ENCODE data around the gene EFTUD2. TPM values are rescaled to one million over a fixed set of nuclear protein-coding genes. Genes with fewer than 3 reads are reported as not detected.

The EFTUD2 gene
- total RNA-seq, 1 experiment from 2014 or later, result 179 TPM

- peaks cover 9% of the 10 kb centered on the region for H3K36me3 ChIP-seq
- H3K4me1 ChIP-seq (replicated peaks), result peaks cover 19% of the 10 kb centered on the region
- no peak overlapping the region for H3K4me3 ChIP-seq
- no peaks in the 10 kb centered on the region for H3K27me3 ChIP-seq (replicated peaks)
- DNase-seq (ENCODE audit: low read depth in 1 of 2, low spot score in 2 of 2), result no peak
- H3K9me3 ChIP-seq (replicated peaks), result no peaks in the 10 kb centered on the region
- no peak overlapping the region for H3K27ac ChIP-seq
Observed at GRCh38 chr17:44920565-44920940, 21.3 kb upstream of the EFTUD2 start.

- H3K4me3 ChIP-seq, result no peak overlapping the region
- H3K27me3 ChIP-seq (replicated peaks), result no peaks in the 10 kb centered on the region
- peaks cover 3% of the 10 kb centered on the region; the same call in 1 of the 2 replicates for H3K36me3 ChIP-seq
- H3K27ac ChIP-seq, result no peak overlapping the region
- peak; percentile 70 to 88 for DNase-seq (ENCODE audit: low read depth in 1 of 2, low spot score in 2 of 2)
- H3K4me1 ChIP-seq (replicated peaks), result peaks cover 19% of the 10 kb centered on the region
- no peaks in the 10 kb centered on the region for H3K9me3 ChIP-seq (replicated peaks)
Observed at GRCh38 chr17:44919885-44920564, 20.8 kb upstream of the EFTUD2 start.

- Histone ChIP-seq H3K36me3 (no peaks in the 10 kb centered on the region), H3K9me3 (replicated peaks) (no peaks in the 10 kb centered on the region)
- DNase-seq (ENCODE audit: low read depth in 1 of 2, low spot score in 2 of 2), result no peak
Observed at GRCh38 chr17:44919411-44919810, 20.2 kb upstream of the EFTUD2 start.

GRCh38 chr17:44918006-44918405 is 18.8 kb upstream of the EFTUD2 start:
- Histone ChIP-seq H3K36me3 (no peaks in the 10 kb centered on the region), H3K9me3 (replicated peaks) (no peaks in the 10 kb centered on the region), H3K27ac (no peak overlapping the region), H3K27me3 (replicated peaks) (no peaks in the 10 kb centered on the region), H3K4me3 (no peak overlapping the region), H3K4me1 (replicated peaks) (peaks cover 16% of the 10 kb centered on the region)
- DNase-seq (ENCODE audit: low read depth in 1 of 2, low spot score in 2 of 2), result no peak

More at GRCh38 chr17:44919411-44919810, 20.2 kb upstream of the EFTUD2 start:
- Histone ChIP-seq H3K4me3 (no peak overlapping the region), H3K27me3 (replicated peaks) (no peaks in the 10 kb centered on the region), H3K27ac (no peak overlapping the region), H3K4me1 (replicated peaks) (peaks cover 19% of the 10 kb centered on the region)

GRCh38 chr17:44917456-44917855 is 18.2 kb upstream of the EFTUD2 start:
- Histone ChIP-seq H3K4me1 (replicated peaks) (peaks cover 16% of the 10 kb centered on the region), H3K4me3 (no peak overlapping the region), H3K27me3 (replicated peaks) (no peaks in the 10 kb centered on the region), H3K27ac (no peak overlapping the region), H3K9me3 (replicated peaks) (no peaks in the 10 kb centered on the region), H3K36me3 (no peaks in the 10 kb centered on the region)
- no peak for DNase-seq (ENCODE audit: low read depth in 1 of 2, low spot score in 2 of 2)

- DNase-seq (ENCODE audit: low read depth in 1 of 2, low spot score in 2 of 2), result peak; percentile 47 to 71
- Histone ChIP-seq H3K36me3 (no peaks in the 10 kb centered on the region), H3K4me1 (replicated peaks) (peaks cover 16% of the 10 kb centered on the region)
Observed at GRCh38 chr17:44916781-44917241, 17.6 kb upstream of the EFTUD2 start.

GRCh38 chr17:44915862-44916780 is 16.9 kb upstream of the EFTUD2 start:
- no peak overlapping the region for H3K27ac ChIP-seq
- H3K9me3 ChIP-seq (replicated peaks), result no peaks in the 10 kb centered on the region
- peaks cover 16% of the 10 kb centered on the region for H3K4me1 ChIP-seq (replicated peaks)
- no peaks in the 10 kb centered on the region for H3K36me3 ChIP-seq
- no peaks in the 10 kb centered on the region for H3K27me3 ChIP-seq (replicated peaks)
- H3K4me3 ChIP-seq, result no peak overlapping the region
- DNase-seq (ENCODE audit: low read depth in 1 of 2, low spot score in 2 of 2), result no peak

More at GRCh38 chr17:44916781-44917241, 17.6 kb upstream of the EFTUD2 start:
- Histone ChIP-seq H3K4me3 (no peak overlapping the region), H3K9me3 (replicated peaks) (no peaks in the 10 kb centered on the region), H3K27ac (no peak overlapping the region), H3K27me3 (replicated peaks) (no peaks in the 10 kb centered on the region)

- Histone ChIP-seq H3K4me1 (replicated peaks) (peaks cover 22% of the 10 kb centered on the region), H3K27ac (no peak within 1 kb of the TSS), H3K9me3 (replicated peaks) (no peaks in the 10 kb centered on the region), H3K27me3 (replicated peaks) (no peaks in the 10 kb centered on the region), H3K4me3 (no peak within 1 kb of the TSS), H3K36me3 (no peaks in the 10 kb centered on the region)
- no peak for DNase-seq (ENCODE audit: low read depth in 1 of 2, low spot score in 2 of 2)
Observed at GRCh38 chr17:44915321-44915726, 16.1 kb upstream of the EFTUD2 start, which contains the start of gene GFAP. GFAP (minus strand) TSS chr17:44915500; CDS start chr17:44915486, 14 bp downstream.

- Histone ChIP-seq H3K27me3 (replicated peaks) (no peaks in the 10 kb centered on the region), H3K27ac (no peak overlapping the region), H3K36me3 (no peaks in the 10 kb centered on the region), H3K9me3 (replicated peaks) (no peaks in the 10 kb centered on the region), H3K4me1 (replicated peaks) (peaks cover 24% of the 10 kb centered on the region), H3K4me3 (no peak overlapping the region)
- DNase-seq (ENCODE audit: low read depth in 1 of 2, low spot score in 2 of 2), result no peak
Observed at GRCh38 chr17:44914698-44915271, 15.5 kb upstream of the EFTUD2 start.

GRCh38 chr17:44914148-44914547 is 14.9 kb upstream of the EFTUD2 start:
- Histone ChIP-seq H3K27me3 (replicated peaks) (no peaks in the 10 kb centered on the region), H3K4me3 (no peak overlapping the region), H3K27ac (no peak overlapping the region), H3K4me1 (replicated peaks) (peaks cover 29% of the 10 kb centered on the region), H3K9me3 (replicated peaks) (no peaks in the 10 kb centered on the region), H3K36me3 (no peaks in the 10 kb centered on the region)
- DNase-seq (ENCODE audit: low read depth in 1 of 2, low spot score in 2 of 2), result no peak

GRCh38 chr17:44913676-44914075 is 14.4 kb upstream of the EFTUD2 start:
- Histone ChIP-seq H3K9me3 (replicated peaks) (no peaks in the 10 kb centered on the region), H3K27ac (no peak overlapping the region), H3K36me3 (no peaks in the 10 kb centered on the region), H3K4me1 (replicated peaks) (peaks cover 34% of the 10 kb centered on the region), H3K27me3 (replicated peaks) (no peaks in the 10 kb centered on the region), H3K4me3 (no peak overlapping the region)
- DNase-seq (ENCODE audit: low read depth in 1 of 2, low spot score in 2 of 2), result no peak

GRCh38 chr17:44912763-44913544 is 13.7 kb upstream of the EFTUD2 start:
- H3K36me3 ChIP-seq, result no peaks in the 10 kb centered on the region
- peaks cover 37% of the 10 kb centered on the region for H3K4me1 ChIP-seq (replicated peaks)
- no peak for DNase-seq (ENCODE audit: low read depth in 1 of 2, low spot score in 2 of 2)
- no peaks in the 10 kb centered on the region for H3K9me3 ChIP-seq (replicated peaks)
- no peaks in the 10 kb centered on the region for H3K27me3 ChIP-seq (replicated peaks)
- H3K27ac ChIP-seq, result no peak overlapping the region
- H3K4me3 ChIP-seq, result no peak overlapping the region

Data from SJSA1 (cell line).